Measurements from ENCODE around the gene CHERP.
"Not testable (repeated sequence)": the region's sequence is repeated elsewhere in the genome, so short reads cannot be mapped to it uniquely, and the experiment has no call there.

CHERP gene

DNA sequence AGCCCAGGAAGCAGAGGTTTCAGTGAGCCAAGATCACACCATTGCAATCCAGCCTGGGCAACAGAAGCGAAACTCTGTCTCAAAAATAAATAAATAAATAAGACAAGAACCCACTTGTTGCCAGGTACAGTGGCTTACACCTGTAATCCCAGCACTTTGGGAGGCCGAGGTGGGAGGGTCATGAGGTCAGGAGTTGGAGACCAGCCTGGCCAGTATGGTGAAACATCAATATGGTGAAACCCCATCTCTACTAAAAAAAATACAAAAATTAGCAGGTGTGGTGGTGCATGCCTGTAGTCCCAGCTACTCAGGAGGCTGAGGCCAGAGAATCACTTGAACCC, 69.7 kb downstream of the CHERP start:
- not testable (repeated sequence) for DNase-seq

DNA sequence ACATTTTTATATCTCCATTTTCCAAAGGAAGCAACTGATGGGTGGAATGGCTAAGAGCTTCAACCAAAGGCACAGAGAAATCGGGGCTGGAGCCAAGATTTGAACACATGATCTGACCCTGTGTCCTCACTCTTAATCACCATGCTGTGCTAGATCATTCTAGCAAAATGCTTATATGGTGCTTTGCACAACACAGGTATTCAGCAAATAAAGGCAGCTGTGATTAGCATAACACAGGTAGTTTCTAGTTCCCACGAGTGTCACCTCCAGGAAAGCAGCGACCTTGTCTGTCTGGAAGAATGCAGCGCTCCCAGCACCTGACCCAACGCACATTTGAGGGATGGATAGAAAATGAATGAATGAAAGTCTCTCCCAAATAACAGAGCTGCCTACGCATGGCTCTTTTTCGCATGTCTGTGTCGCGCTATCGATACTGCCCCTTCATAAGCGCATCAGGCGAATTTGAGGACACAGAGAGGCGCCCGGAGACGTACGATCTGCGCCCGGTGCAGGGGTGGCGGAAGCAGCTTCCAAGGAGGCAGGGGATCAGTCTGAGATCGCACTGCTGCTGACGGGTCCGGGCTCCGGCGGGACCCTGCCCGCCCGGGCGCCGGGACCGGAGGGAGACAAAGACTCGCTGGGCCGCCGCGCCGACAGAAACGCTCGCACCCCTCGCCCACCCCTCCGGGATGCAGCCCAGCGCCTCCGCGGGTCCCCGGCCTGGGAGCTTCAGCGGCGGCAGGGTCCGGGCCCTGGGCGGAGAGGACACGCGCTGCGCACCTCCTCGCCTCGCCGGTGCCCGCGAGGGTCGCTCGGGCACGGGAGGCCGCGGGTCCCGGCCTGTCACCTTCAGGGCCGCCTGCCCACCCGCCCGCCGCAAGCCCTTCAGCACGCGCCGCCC, 71.1 kb downstream of the CHERP start:
- DNase-seq: peak in 2 of 3 experiments; percentile 20 to 48

DNA sequence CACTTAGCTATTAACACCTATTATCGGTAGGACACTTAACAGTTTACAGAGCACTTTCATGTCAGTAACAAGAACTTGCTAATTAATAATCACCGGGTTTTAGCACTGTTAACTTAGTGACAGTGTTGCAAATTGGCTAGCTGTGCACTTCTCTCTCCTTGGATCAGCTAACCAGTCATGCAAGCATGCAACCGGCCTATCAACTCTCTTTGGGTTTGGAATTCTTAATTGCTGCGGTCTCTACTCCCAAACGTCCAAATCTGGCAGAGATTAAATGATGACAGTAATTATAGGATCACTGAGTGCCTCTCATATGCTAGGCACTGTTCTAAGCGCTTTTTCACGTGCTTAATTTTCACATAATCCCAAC, 71.7 kb downstream of the CHERP start:
- peak in 2 of 3 experiments; percentile 13 to 48 for DNase-seq

Measured in NCI-H1417 (cell line).